Measurements from ENCODE around the gene NR1D1. TPM values are rescaled to one million over a fixed set of nuclear protein-coding genes. Genes with fewer than 3 reads are reported as not detected.

Gene NR1D1
- total and polyA plus RNA-seq, 2 of the 13 experiments (the other 11 are each of a cell fraction or from before 2014, with no cell fraction given), result 2.1 to 2.7 TPM

DNA sequence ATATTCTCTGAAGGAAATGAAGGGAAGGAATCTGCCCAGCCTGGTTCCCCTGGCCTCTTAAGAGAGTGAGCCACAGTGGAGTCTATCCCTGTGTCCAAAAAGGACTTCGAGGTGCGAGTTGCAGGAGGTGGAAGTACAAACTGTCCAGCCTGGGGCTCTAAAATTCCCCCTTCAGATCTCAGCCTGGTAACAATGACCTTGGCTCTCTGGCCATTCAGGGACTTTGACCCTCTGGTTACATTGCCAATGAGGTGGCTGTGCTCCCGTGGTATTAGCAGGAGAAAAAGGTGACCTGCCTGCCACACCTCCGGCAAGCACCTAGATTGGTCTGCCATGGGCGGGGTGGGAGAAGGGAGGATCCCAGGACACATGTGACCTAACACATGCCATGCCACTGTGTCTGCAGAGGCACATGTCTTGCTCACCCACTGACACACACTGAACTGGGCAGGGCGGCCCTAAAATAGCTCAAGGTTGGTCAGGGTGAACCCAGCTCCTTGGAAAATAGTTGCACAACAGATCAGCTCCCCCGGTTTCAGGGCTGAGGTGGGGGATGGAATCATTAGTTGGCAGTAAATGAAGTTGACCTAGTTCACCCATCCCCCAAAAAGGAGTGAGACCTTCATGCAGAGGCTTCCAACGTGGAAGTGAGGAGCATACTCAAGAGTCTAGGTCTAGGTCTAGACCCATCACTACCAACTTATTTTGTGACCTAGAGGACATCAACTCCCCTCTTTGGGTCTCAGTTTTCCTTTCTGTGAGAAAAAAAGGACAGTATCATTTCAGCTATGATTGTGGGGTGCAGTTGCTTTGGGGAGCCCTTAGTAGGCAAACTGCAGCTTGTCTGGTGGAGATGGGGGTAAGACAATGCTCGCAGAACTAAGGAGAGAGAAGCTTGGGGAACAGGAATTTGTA lies 2.2 kb downstream of the NR1D1 start (continued):
- TF ChIP-seq, protein P1, sequence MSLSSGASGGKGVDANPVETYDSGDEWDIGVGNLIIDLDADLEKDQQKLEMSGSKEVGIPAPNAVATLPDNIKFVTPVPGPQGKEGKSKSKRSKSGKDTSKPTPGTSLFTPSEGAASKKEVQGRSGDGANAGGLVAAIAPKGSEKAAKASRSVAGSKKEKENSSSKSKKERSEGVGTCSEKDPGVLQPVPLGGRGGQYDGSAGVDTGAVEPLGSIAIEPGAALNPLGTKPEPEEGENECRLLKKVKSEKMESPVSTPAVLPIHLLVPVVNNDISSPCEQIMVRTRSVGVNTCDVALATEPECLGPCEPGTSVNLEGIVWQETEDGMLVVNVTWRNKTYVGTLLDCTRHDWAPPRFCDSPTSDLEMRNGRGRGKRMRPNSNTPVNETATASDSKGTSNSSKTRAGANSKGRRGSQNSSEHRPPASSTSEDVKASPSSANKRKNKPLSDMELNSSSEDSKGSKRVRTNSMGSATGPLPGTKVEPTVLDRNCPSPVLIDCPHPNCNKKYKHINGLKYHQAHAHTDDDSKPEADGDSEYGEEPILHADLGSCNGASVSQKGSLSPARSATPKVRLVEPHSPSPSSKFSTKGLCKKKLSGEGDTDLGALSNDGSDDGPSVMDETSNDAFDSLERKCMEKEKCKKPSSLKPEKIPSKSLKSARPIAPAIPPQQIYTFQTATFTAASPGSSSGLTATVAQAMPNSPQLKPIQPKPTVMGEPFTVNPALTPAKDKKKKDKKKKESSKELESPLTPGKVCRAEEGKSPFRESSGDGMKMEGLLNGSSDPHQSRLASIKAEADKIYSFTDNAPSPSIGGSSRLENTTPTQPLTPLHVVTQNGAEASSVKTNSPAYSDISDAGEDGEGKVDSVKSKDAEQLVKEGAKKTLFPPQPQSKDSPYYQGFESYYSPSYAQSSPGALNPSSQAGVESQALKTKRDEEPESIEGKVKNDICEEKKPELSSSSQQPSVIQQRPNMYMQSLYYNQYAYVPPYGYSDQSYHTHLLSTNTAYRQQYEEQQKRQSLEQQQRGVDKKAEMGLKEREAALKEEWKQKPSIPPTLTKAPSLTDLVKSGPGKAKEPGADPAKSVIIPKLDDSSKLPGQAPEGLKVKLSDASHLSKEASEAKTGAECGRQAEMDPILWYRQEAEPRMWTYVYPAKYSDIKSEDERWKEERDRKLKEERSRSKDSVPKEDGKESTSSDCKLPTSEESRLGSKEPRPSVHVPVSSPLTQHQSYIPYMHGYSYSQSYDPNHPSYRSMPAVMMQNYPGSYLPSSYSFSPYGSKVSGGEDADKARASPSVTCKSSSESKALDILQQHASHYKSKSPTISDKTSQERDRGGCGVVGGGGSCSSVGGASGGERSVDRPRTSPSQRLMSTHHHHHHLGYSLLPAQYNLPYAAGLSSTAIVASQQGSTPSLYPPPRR (CRISPR knock-in tag; IDR thresholded peaks at IDR 0.05; ENCODE audit: borderline replicate concordance), result peak; percentile 33; the same call in 1 of the 2 replicates
- TF ChIP-seq ZNF670 (CRISPR knock-in tag; IDR thresholded peaks at IDR 0.05; ENCODE audit: borderline replicate concordance), result peak; percentile 56; the same call in 1 of the 2 replicates
- peak; percentile 83 for TF ChIP-seq ZMYM3 (CRISPR knock-in tag; IDR thresholded peaks at IDR 0.05)
- TF ChIP-seq FIP1L1 (IDR thresholded peaks at IDR 0.05; ENCODE audit: borderline replicate concordance, insufficient read depth, low read depth, low read length), result no peak
- TF ChIP-seq ARNT2 (CRISPR knock-in tag; IDR thresholded peaks at IDR 0.05; ENCODE audit: low read depth), result peak; percentile 48
- TF ChIP-seq GABPA (IDR thresholded peaks at IDR 0.05; ENCODE audit: low read depth, low read length), result no peak
- TF ChIP-seq GABPA (CRISPR knock-in tag; IDR thresholded peaks at IDR 0.05; ENCODE audit: low read depth), result peak; percentile 54; the same call in 1 of the 2 replicates
- TF ChIP-seq, protein P2, sequence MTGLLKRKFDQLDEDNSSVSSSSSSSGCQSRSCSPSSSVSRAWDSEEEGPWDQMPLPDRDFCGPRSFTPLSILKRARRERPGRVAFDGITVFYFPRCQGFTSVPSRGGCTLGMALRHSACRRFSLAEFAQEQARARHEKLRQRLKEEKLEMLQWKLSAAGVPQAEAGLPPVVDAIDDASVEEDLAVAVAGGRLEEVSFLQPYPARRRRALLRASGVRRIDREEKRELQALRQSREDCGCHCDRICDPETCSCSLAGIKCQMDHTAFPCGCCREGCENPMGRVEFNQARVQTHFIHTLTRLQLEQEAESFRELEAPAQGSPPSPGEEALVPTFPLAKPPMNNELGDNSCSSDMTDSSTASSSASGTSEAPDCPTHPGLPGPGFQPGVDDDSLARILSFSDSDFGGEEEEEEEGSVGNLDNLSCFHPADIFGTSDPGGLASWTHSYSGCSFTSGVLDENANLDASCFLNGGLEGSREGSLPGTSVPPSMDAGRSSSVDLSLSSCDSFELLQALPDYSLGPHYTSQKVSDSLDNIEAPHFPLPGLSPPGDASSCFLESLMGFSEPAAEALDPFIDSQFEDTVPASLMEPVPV (CRISPR knock-in tag; IDR thresholded peaks at IDR 0.05), result no peak
- TF ChIP-seq ZNF232 (CRISPR knock-in tag; IDR thresholded peaks at IDR 0.05; ENCODE audit: borderline replicate concordance), result peak; percentile 97
- peak; percentile 80; the same call in 1 of the 2 replicates for TF ChIP-seq CBFB (CRISPR knock-in tag; IDR thresholded peaks at IDR 0.05)
- TF ChIP-seq SOX13 (IDR thresholded peaks at IDR 0.05), result no peak; the same call in 1 of the 2 replicates
- peak; percentile 26 to 77; a peak in 1 of 4 replicates for TF ChIP-seq SOX13 (CRISPR knock-in tag; conservative IDR thresholded peaks at IDR 0.05 in 1 of 2, IDR thresholded peaks at IDR 0.05 in 1 of 2)
- TF ChIP-seq FOXA1 (IDR thresholded peaks at IDR 0.05), result no peak
- TF ChIP-seq FOXA1 (CRISPR knock-in tag; IDR thresholded peaks at IDR 0.05), result peak; percentile 47; the same call in 1 of the 2 replicates
- no peak for TF ChIP-seq SCMH1 (CRISPR knock-in tag; IDR thresholded peaks at IDR 0.05; ENCODE audit: borderline replicate concordance)
- TF ChIP-seq ZBTB7B (CRISPR knock-in tag; IDR thresholded peaks at IDR 0.05), result peak; percentile 61; the same call in 1 of the 2 replicates
- peak; percentile 87 for TF ChIP-seq TBX3 (IDR thresholded peaks at IDR 0.05; ENCODE audit: borderline replicate concordance)
- TF ChIP-seq NR2F1 (CRISPR knock-in tag; IDR thresholded peaks at IDR 0.05), result peak; percentile 55 to 65; a peak in 3 of 4 replicates
- TF ChIP-seq EHMT2 (IDR thresholded peaks at IDR 0.05; ENCODE audit: borderline replicate concordance, low read depth, low read length), result peak; percentile 67
- peak; percentile 96 for TF ChIP-seq SAP130 (CRISPR knock-in tag; IDR thresholded peaks at IDR 0.05; ENCODE audit: low read depth)
- TF ChIP-seq ZNF713 (CRISPR knock-in tag; IDR thresholded peaks at IDR 0.05), result 0 out of 2 replicates have a peak, but pooled peaks have one; percentile 60
- TF ChIP-seq KLF11 (CRISPR knock-in tag; IDR thresholded peaks at IDR 0.05), result 0 out of 2 replicates have a peak, but pooled peaks have one; percentile 60
- peak; percentile 93 for TF ChIP-seq IKZF4 (CRISPR knock-in tag; IDR thresholded peaks at IDR 0.05; ENCODE audit: borderline replicate concordance, low read depth, not compliant biosample characterization)
